AG04449 (cell line): Measurements from ENCODE around the gene LRRC4C.

Source experiments
- CTCF ChIA-PET: fragments of 350-600 bp; formaldehyde crosslinking; extraction: SDS; loops from one replicate; lab custom pipeline; 2021; ENCODE audit warnings: antibody characterized with exemption; lab: Yijun Ruan, JAX
- POLR2A ChIA-PET: fragments of 400-600, 350-600 bp; formaldehyde crosslinking; extraction: SDS; loops from one replicate; lab custom pipeline; 2020; ENCODE audit warnings: antibody characterized with exemption, inconsistent platforms; lab: Yijun Ruan, JAX
- DNase-seq: peaks from one replicate; pipeline ENCODE4 v3.0.0-alpha.2; 2010; ENCODE audit warnings: low read depth, low spot score
- H3K4me3 ChIP-seq: 2 replicates; pipeline ENCODE4 v1.5.1; 2011; ENCODE audit warnings: low read depth, mild to moderate bottlenecking, control low read depth, low read length
- CTCF ChIP-seq: IDR thresholded peaks from one replicate; pipeline ENCODE4 v1.5.1; 2011; ENCODE audit warnings: mild to moderate bottlenecking, moderate library complexity, low read length, control low read depth, inconsistent platforms; ENCODE audit not compliant: insufficient read depth; ENCODE audit errors: missing control alignments

LRRC4C gene

GRCh38 chr11:40227730-40228129, 1231.7 kb downstream of the LRRC4C start:
- ChIA-PET POLR2A (no interaction called here), CTCF (no interaction called here)
- H3K4me3 ChIP-seq = no peak overlapping the region
- DNase-seq = no peak
- TF ChIP-seq CTCF = no peak

DNA sequence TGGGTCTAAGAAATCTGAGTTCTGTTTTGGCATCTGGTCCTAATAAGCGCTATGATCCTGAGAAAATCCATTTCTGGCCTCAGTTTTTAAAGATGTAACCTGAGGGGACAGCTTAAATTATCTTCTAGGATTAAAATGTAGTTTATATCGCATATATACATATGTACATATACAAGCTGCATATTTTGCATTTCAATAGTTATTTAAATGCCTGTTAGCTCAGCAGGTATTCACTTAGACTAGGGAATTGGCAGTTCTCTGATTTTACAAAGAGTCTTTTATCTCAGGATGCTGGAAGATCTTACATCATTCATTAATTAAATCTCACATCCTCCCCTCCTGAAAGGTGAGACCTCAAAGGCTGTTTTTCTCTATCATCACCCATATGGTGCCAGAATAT, 1232.8 kb downstream of the LRRC4C start:
- POLR2A ChIA-PET = no interaction called here
- no peak for TF ChIP-seq CTCF
- no peak overlapping the region for H3K4me3 ChIP-seq
- no peak for DNase-seq
- CTCF ChIA-PET = no interaction called here

- TF ChIP-seq CTCF = no peak
- DNase-seq = no peak
- no peak overlapping the region for H3K4me3 ChIP-seq
- ChIA-PET CTCF (no interaction called here), POLR2A (no interaction called here)
Observed at GRCh38 chr11:40223596-40224330, 1235.7 kb downstream of the LRRC4C start.

DNA sequence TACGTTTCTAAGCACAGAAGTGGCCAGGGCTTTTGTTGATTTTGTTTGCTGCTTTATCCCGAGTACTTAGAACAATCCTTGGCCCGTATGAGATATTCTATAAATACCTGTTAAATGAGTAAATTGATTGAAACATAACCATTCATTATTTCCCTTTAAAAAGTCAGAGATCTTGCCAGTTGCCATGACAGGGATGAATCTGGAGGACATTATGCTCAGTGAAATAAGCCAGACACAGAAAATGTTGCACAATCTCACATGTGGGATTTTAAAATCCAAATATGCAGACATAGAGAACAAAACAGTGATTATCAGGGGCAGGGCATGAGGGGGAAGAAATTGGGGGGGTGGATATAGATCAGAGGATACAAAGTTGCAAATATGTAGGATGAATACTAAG, 1240.1 kb downstream of the LRRC4C start:
- POLR2A ChIA-PET = no interaction called here
- DNase-seq = no peak
- TF ChIP-seq CTCF = no peak
- CTCF ChIA-PET = no interaction called here
- no peak overlapping the region for H3K4me3 ChIP-seq

DNA sequence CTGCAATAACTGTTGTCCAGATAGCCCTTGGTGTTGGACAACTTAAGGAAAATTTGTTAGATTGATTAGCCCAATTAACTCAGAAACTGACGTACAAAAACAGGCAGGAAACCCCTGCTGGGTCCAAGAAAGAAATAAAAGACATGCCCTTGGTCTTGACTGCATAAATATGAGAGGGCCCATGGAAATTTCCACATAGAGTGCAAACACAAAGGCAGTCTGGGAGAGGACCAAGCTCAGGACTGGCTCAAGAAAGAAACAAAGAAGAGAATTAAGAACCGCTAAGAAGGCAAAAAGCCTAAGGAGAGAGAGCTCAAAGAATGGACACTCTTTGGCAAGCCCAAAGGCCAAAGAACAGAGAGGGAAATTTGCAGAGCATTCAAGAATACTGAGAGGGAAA, 1243.9 kb downstream of the LRRC4C start:
- no peak for DNase-seq
- POLR2A ChIA-PET = no interaction called here
- no peak overlapping the region for H3K4me3 ChIP-seq
- CTCF ChIA-PET = no interaction called here
- no peak for TF ChIP-seq CTCF

- POLR2A ChIA-PET = no interaction called here
- CTCF ChIA-PET = no interaction called here
- H3K4me3 ChIP-seq = no peak overlapping the region
- TF ChIP-seq CTCF = no peak
- DNase-seq = no peak
Observed at GRCh38 chr11:40207416-40207815, 1252.0 kb downstream of the LRRC4C start.
